Stimulated activated CD4-positive, alpha-beta T cell treated with anti-CD3 and anti-CD28 coated beads, TNF-alpha, amount 100 ng/mL, for 24 hours (primary cell): Measurements from ENCODE around the gene FER.
"Not testable (repeated sequence)": the region's sequence is repeated elsewhere in the genome, so short reads cannot be mapped to it uniquely, and the experiment has no call there.

Experiments used
- DNase-seq, 3 experiments: peaks; one replicate each; pipeline ENCODE4 v3.0.0-alpha.2; 2020; ENCODE audit warnings: low read depth in 3 of 3

FER gene

GRCh38 chr5:108798513-108799265 is 51.0 kb downstream of the FER start:
- no peak for DNase-seq

GRCh38 chr5:108801301-108801700 is 53.6 kb downstream of the FER start:
- no peak for DNase-seq

DNA sequence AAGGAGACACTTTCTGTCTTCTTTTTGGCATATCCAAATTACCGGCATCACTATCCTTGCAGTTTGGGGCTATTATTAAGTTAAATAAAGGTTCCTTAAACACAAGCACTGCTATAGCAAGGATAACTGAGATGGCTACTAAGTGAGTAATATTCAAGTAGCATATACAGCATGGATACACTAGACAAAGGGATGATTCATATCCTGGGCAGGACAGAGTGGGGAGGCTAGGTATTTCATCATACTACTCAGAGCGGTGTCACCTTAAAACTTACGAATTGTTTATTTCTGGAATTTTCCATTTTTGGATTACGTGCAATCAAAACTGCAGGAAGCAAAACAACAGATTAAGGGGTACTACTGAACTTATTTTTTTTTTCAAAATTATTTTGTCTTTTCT is 54.1 kb downstream of the FER start:
- DNase-seq = no peak

DNA sequence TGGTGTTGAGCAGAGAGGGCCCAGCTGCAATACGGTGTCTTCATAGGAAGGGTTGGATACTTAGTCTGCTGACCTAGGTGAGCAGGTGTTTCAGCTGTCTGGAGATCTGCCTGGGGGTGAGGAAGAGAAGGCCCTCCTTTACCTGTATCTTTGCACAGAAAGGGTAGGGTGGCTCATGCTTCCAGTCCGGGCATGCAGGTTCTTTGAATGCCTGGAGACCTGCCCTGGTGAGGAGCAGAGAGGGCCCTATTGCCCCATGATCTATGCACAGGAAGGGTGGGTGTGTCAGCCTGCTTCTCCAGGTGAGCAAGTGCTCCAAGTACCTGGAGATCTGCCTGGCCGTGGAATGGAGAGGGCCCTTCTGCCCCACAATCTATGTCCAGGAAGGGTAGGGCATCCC is 63.0 kb downstream of the FER start:
- DNase-seq = no peak

DNA sequence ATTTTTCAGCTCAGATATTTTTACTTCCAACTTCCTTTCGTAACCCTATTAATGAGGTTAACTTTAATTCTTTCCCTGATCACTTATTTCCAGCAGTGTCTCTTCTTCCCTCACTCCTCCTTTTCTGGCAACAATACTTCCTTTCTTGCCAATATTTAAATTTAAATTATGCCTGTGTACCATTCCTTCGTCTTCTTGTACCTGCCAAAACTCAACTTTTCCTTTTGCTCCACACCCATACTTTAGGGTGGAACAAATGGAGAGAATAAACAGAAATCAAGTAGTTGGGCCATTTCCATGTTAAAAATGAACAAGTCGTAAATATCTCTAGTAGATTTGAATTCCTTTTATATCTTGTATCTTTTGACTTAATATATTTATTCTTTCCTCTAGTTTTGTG is 66.0 kb downstream of the FER start:
- DNase-seq = no peak

GRCh38 chr5:108814551-108814950 is 66.9 kb downstream of the FER start:
- DNase-seq = no peak

DNA sequence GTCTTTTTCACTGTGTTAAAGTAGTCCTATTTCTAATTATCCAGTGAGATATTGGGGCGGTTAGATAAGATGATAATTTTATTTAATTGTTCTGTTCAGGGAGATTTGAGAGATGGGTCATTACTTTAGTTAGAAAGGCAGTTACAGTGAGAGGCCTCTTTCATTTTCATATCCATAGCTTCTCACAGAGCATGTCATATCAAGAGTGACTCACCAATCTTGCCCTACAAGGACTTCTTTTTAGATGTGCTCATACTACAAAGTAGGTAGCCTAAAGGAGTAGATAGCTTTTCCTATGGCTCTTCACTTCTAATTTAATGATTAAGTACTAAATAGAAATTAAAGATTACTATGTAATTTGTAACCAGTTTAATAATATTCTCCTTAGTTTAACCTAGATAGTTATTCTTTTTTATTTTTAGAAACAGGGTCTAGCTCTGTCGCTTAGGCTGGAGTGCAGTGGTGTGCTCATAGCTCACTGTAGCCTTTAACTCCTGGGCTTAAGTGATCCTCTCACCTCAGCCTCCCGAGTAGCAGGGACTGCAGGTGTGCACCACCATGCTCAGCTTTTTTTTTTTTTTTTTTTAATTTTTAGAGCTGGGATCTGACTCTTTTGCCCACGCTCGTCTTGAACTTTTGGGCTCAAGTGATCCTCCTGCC is 71.0 kb downstream of the FER start:
- no peak for DNase-seq

- DNase-seq = no peak
Observed at GRCh38 chr5:108820983-108821382, 73.3 kb downstream of the FER start.

DNA sequence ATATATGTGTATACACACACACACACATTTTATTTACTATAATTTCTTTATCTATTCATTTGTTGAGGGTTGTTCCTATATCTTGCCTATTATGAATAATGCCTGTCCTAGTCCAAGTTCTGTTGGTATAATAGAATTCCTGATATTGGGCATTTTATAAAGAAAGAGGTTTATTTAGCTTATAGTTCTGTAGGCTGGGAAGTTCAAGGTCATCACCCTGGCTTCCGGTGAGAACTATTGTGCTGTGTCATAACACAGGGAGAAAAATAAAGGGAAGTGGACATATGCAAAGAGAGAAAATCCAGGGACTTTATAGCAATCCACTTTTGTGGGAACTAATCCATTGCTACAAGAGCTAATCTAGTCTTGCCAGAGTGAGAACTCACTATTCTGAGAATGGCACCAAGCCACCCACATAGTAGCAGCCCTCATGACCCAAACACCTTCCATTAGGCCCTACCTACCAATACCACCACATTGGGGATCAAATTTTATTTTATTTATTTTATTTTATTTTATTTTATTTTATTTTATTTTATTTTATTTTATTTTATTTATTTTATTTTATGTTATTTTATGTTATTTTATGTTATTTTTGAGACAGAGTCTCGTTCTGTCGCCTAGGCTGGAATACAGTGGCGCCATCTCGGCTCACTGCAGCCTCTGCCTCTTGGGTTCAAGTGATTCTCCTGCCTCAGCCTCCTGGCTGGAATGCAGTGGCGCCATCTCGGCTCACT is 74.7 kb downstream of the FER start:
- no peak for DNase-seq

GRCh38 chr5:108827131-108827530 is 79.4 kb downstream of the FER start:
- DNase-seq = no peak

GRCh38 chr5:108830705-108831276 is 83.1 kb downstream of the FER start:
- no peak for DNase-seq

- no peak for DNase-seq
Observed at GRCh38 chr5:108836492-108836891, 88.8 kb downstream of the FER start.

- not testable (repeated sequence) for DNase-seq
Observed at GRCh38 chr5:108842260-108842941, 94.7 kb downstream of the FER start.

- DNase-seq = not testable (repeated sequence)
Observed at GRCh38 chr5:108851129-108851528, 103.4 kb downstream of the FER start.

DNA sequence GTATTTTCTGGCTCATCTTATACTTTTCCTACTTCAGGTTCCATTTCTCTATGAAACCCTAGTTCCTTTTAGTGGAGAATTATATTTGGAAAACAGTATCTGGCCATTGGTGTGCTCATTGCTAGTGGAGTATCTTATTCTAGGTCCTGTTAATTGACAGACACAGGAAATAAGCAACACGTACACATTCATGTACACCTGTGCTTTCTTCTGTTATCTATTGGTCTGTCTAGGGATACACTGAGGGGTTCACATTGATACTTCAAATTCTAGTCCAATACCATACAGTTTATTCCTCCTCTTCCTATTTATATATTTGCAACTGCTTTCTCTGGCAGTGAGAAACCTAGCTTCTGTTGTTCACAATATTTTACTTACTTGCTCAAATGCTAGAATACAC is 110.2 kb downstream of the FER start:
- DNase-seq = no peak

DNA sequence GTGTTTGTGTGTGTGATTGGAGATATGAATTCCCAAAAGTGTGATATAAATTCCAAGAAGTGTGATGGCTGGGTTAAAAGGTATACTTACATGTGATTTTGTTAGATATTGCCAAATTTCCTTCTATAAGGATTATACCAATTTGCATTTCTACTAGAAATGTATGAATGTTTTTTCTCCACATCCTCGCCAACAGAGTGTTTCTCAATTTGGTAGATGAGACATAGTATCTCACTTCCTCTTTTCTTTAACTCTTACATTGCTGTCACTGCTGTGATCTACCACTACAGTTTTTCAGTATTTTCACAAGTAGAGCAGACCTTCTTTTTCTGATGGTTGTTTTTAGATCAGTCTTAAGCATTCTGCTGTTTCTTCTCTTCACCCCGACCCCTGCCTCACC is 111.3 kb downstream of the FER start:
- DNase-seq = no peak

DNA sequence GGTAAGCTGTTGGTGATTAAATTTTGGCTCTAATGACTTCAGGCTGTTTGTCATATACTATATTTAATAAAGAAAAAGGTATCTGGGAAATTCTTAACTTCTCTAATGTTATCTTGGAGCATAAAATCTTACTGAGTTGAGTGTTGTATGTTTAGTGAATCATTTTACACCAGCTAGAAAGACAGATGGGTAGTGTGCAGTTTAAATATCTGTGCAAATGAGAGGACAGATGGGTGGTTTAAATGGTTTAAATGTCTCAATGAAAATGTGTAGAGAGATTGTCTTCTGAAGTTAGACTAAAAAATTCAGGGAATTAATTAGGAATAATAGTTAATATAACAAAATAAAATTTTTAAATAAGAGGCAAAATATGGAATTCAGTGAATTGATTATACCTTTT is 114.5 kb downstream of the FER start:
- DNase-seq = no peak

GRCh38 chr5:108866097-108866496 is 118.4 kb downstream of the FER start:
- not testable (repeated sequence) for DNase-seq

DNA sequence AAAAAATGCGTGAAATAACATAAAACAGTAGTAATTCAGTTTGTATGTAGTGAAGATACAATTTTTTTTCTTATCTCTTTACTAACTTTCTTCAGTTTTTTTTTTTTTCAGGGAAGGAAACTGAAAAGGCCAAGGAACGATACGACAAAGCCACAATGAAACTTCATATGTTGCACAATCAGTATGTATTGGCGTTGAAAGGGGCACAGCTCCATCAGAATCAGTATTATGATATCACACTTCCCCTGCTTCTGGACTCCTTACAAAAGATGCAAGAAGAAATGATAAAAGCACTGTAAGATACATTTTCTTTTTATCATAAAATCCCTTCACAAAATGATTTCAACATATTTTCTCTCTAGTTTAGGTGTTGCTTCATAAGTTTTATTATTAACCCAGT is 120.0 kb downstream of the FER start:
- DNase-seq = no peak

GRCh38 chr5:108869066-108869465 is 121.4 kb downstream of the FER start:
- no peak for DNase-seq

GRCh38 chr5:108876451-108876850 is 128.8 kb downstream of the FER start:
- no peak for DNase-seq

GRCh38 chr5:108878756-108879155 is 131.1 kb downstream of the FER start:
- DNase-seq = no peak
